ENCODE results near the gene ZFX. TPM values are rescaled to one million over a fixed set of nuclear protein-coding genes. Genes with fewer than 3 reads are reported as not detected.

ZFX gene
- total and polyA plus RNA-seq, 2 of the 8 experiments (the other 6 are each of a cell fraction or from before 2014, with no cell fraction given), result 2.8 to 22.0 TPM

- no peaks in the 10 kb centered on the region for H3K9me3 ChIP-seq (ENCODE audit: insufficient read depth in 2 of 2, low read depth in 1 of 2, low read length in 1 of 2)
- no peak overlapping the region for H3K23ac ChIP-seq (ENCODE audit: insufficient read length)
- no peak overlapping the region for H3K4me2 ChIP-seq (ENCODE audit: insufficient read depth in 1 of 2, low read depth in 2 of 2, low read length in 2 of 2)
- no peak overlapping the region for H3K27ac ChIP-seq (ENCODE audit: low read depth, low read length)
- H2BK12ac ChIP-seq (ENCODE audit: low read depth, low read length), result no peak overlapping the region
- no peak overlapping the region for H3K14ac ChIP-seq (ENCODE audit: insufficient read length)
- peaks cover 0 to 3% (median under 1%) of the 10 kb centered on the region in 4 experiments; a peak in 1 of 8 replicates for H3K36me3 ChIP-seq (ENCODE audit: control insufficient read depth in 2 of 4, insufficient read depth in 4 of 4, low read length in 3 of 4)
- no peak for TF ChIP-seq RXRA (IDR thresholded peaks at IDR 0.05; ENCODE audit: insufficient read depth, low read depth, low read length)
- no peak for TF ChIP-seq SP2 (IDR thresholded peaks at IDR 0.05; ENCODE audit: low read length)
- TF ChIP-seq NANOG (IDR thresholded peaks at IDR 0.05; ENCODE audit: insufficient read depth, low read depth, low read length, poor library complexity, severe bottlenecking), result no peak
- TF ChIP-seq SP4 (IDR thresholded peaks at IDR 0.05; ENCODE audit: low read length), result no peak
- TF ChIP-seq MAX (IDR thresholded peaks at IDR 0.05), result no peak
- no peak for TF ChIP-seq SUZ12 (IDR thresholded peaks at IDR 0.05; ENCODE audit: low read length)
- no peak for TF ChIP-seq GTF2F1 (IDR thresholded peaks at IDR 0.05; ENCODE audit: borderline replicate concordance, low read depth, low read length)
- TF ChIP-seq RAD21 (IDR thresholded peaks at IDR 0.05 in 1 of 2, conservative IDR thresholded peaks at IDR 0.05 in 1 of 2; ENCODE audit: low read depth in 2 of 2, low read length in 2 of 2), result no peak
- TF ChIP-seq SRF (IDR thresholded peaks at IDR 0.05; ENCODE audit: low read depth, low read length), result no peak
- H4K5ac ChIP-seq (ENCODE audit: insufficient read length, low read depth, low read length), result no peak overlapping the region
- H3K4ac ChIP-seq (replicated peaks; ENCODE audit: insufficient read length, low read depth, low read length), result no peak overlapping the region
- no peak overlapping the region for H4K8ac ChIP-seq (ENCODE audit: extremely low read depth, insufficient read depth, low read length)
- no peak overlapping the region for H2BK15ac ChIP-seq (ENCODE audit: low read length)
- DNase-seq (ENCODE audit: low read depth in 1 of 2, low spot score in 2 of 2), result no peak
- no peak overlapping the region for H2BK20ac ChIP-seq (ENCODE audit: low read length)
- no peaks in the 10 kb centered on the region for H3K4me1 ChIP-seq (replicated peaks in 1 of 4; ENCODE audit: control insufficient read depth in 3 of 4, insufficient read depth in 4 of 4, low read length in 3 of 4)
- FAIRE-seq, result no peak
- no peak overlapping the region for H4K91ac ChIP-seq (replicated peaks; ENCODE audit: insufficient read length, low read length)
- H3K23me2 ChIP-seq (ENCODE audit: low read depth, low read length), result no peaks in the 10 kb centered on the region
- H3K9ac ChIP-seq (replicated peaks in 1 of 4; ENCODE audit: extremely low read depth in 1 of 4, low read depth in 3 of 4, low read length in 3 of 4), result no peak overlapping the region
- WGBS, 2 experiments (ENCODE audit: extremely low coverage in 1 of 2, insufficient coverage in 1 of 2, insufficient read length in 1 of 2, insufficient replicate concordance in 2 of 2, low coverage in 1 of 2, low lambda C conversion rate in 2 of 2, missing lambda C conversion rate in 1 of 2), result 94% methylated on average over 6 of the region's 6 CpGs; no CpG with 5 or more reads in 1 of the 2 experiments
- no peak overlapping the region for H2AK5ac ChIP-seq (ENCODE audit: low read depth, low read length)
- H3K27me3 ChIP-seq (replicated peaks in 1 of 4; ENCODE audit: control insufficient read depth in 3 of 4, extremely low read depth in 1 of 4, insufficient read depth in 3 of 4, low read length in 3 of 4), result no peaks in the 10 kb centered on the region
- H2BK5ac ChIP-seq (ENCODE audit: low read depth, low read length), result no peak overlapping the region
- no peak overlapping the region for H2AFZ ChIP-seq (ENCODE audit: low read length)
- no peaks in the 10 kb centered on the region for H3K79me1 ChIP-seq (ENCODE audit: low read depth, low read length)
- no peaks in the 10 kb centered on the region for H4K20me1 ChIP-seq (replicated peaks in 1 of 2; ENCODE audit: control insufficient read depth in 1 of 2, insufficient read depth in 2 of 2, low read length in 2 of 2)
- H2BK120ac ChIP-seq (replicated peaks; ENCODE audit: low read depth, low read length), result no peak overlapping the region
- POLR2A ChIA-PET (ENCODE audit: partially characterized antibody), result interaction anchor here (1.7 kb wide), 1 partner anchor 16 kb away, joined by 5 read pairs; no protein-coding TSS in a partner anchor
- H3K56ac ChIP-seq (replicated peaks; ENCODE audit: insufficient read length, low read depth, low read length), result no peak overlapping the region
- peaks cover 0 to 10% of the 10 kb centered on the region in 2 experiments; a peak in 1 of 4 replicates for H3K79me2 ChIP-seq (ENCODE audit: control insufficient read depth in 1 of 2, insufficient read depth in 2 of 2, low read length in 2 of 2)
- no peak overlapping the region for H3K4me3 ChIP-seq (ENCODE audit: extremely low read depth in 1 of 4, insufficient read depth in 2 of 4, low read depth in 3 of 4, low read length in 4 of 4)
- no peak overlapping the region for H3K18ac ChIP-seq (ENCODE audit: extremely low read depth, low read length)
- CTCF ChIA-PET (ENCODE audit: partially characterized antibody), result interaction anchor here (0.7 kb wide), 1 partner anchor 121 kb away, joined by 4 read pairs; no protein-coding TSS in a partner anchor
Measured at GRCh38 chrX:24202465-24203031, 53.0 kb downstream of the ZFX start.

All from H1 (cell line).